Measurements from ENCODE around the gene CLEC16A.
"Not testable (repeated sequence)": the region's sequence is repeated elsewhere in the genome, so short reads cannot be mapped to it uniquely, and the experiment has no call there.

The CLEC16A gene

DNA sequence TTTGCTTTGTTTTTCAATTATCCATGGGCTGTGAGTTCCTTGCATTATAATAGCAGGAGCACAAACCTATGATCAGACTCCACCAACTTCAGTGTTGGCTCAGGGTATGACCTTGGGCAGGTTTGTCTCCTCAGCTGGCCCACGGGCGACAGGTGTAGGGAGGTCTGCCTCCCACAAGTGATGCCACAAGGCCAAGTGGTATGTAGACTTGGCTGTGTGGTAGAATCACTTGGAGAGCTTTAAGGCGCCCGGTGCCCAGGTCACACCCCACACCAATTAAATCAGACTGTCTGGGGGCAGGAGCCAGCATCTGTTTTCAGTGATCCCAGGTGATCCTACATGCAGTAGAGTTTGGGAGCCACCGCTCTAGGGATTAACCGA, 153.4 kb downstream of the CLEC16A start:
- no peak for DNase-seq

DNA sequence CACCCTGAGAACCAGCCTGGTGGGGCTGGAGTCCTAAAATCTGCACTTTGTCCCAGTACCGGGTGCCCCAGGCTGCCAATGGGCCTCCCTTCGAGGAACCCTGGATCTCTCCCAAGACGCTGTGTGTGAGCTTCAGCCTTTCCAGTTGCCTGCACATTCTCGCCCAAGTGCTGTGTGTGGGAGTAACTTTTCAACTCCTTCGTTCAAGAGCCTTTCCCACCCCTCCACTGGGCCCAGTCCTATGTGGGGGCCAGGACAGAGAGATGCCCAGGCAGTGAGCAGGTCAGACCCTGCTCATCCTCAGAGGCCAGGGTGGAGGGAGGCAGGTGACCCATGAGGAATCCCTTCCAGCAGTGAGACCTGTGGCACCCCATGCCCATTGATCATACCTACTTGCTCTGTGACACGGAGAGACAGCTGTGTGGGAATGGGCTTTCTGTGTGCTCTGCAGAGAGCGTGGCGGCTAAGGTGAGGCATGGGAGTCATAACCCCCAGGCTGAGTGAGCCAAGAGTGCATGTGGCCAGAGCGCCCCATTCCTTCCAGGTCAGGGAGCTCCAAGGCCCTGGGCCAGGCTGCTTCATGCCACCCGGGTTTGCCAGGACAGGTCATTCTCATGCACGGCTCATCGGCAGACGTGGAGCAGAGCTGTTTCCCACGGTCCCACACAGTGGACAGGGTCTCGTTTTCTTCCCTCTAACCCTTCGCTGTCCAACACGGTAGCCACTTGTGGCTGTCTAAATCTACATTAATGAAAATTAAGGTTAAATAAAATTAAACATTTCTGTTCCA, 154.4 kb downstream of the CLEC16A start:
- peak in 28 of 51 donors; percentile 5 to 74 (median 23) for DNase-seq

DNA sequence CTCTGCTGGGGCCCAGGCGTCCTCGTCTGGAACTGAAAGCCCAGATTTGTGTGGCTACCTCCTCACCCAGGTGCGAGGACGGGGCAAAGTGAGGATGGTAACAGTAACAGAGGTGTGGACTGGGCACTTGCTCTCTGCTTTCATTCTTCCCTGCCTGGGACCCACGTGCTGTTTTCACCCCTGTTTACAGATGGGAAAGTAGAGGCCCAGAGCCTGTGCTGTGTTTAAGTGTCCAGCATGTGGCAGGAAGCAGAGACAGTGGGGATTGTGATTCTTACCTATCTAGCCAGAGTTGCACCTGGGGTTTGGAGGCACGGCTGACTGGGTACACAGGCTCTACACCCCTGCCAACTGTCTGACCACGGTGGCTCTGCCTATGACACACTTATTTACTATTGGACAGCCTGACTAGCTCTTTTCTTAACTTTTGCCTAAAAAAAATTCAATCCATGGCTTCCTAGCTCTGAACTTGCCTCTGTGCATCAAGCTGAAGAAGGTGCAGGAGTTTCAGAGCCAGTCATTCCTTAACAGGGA, 155.4 kb downstream of the CLEC16A start:
- DNase-seq, result peak in 1 of 51 donors; percentile 33

- peak in 17 of 51 donors; percentile 6 to 41 (median 14) for DNase-seq
Observed at GRCh38 chr16:11100239-11100750, 155.9 kb downstream of the CLEC16A start.

GRCh38 chr16:11101283-11101682, 156.9 kb downstream of the CLEC16A start:
- DNase-seq, result no peak

DNA sequence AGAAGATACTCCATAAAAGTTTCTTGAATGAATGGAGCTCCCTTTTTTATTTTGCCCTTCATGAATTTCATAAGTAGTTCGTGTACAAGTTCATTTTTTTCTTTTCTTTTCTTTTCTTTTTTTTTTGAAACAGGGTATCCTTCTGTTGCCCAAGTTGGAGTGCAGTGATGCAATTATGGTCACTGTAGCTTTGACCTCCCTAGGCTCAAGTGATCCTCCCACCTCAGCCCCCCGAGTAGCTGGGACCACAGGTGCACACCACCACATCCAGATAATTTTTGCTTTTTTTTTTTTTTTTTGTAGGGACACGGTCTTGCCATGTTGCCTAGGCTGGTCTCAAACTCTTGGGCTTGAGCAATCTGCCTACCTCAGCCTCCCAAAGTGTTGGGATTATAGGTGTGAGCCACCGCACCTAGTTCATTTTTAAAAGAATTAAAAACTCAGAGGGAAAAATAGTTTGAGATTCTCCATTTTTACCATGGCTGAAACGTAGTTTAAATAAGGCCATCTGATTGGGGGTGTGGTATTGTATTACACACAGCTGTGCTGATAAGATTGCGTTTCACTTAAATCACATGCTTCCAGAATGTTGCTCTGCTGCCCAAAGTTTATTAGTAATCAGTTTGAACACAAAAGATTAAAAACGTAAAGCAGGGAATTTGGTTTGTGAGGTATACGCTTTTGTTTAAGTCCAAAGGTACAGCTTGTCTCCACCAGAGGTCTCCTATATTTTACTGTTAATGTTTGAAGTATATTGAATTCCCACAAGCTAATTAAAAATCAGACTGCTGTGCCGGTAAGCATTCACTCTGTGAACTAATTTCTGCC, 157.5 kb downstream of the CLEC16A start:
- DNase-seq, result no peak

- DNase-seq, result no peak
Observed at GRCh38 chr16:11102523-11102898, 158.1 kb downstream of the CLEC16A start.

DNA sequence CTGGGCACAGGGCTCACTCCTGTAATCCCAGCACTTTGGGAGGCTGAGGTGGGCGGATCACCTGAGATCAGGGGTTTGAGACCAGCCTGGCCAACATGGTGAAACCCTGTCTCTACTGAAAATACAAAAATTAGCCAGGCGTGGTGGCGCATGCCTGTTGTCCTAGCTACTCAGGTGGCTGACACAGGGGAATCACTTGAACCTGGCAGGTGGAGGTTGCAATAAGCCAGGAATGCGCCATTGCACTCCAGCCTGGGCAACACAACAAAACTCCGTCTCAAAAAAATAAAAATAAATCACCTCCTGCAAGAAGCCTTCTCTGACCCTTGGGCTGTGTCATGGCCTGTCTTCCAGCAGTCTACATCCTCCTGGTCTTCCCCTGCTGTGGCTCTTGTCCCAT, 158.9 kb downstream of the CLEC16A start:
- DNase-seq, result not testable (repeated sequence)

DNA sequence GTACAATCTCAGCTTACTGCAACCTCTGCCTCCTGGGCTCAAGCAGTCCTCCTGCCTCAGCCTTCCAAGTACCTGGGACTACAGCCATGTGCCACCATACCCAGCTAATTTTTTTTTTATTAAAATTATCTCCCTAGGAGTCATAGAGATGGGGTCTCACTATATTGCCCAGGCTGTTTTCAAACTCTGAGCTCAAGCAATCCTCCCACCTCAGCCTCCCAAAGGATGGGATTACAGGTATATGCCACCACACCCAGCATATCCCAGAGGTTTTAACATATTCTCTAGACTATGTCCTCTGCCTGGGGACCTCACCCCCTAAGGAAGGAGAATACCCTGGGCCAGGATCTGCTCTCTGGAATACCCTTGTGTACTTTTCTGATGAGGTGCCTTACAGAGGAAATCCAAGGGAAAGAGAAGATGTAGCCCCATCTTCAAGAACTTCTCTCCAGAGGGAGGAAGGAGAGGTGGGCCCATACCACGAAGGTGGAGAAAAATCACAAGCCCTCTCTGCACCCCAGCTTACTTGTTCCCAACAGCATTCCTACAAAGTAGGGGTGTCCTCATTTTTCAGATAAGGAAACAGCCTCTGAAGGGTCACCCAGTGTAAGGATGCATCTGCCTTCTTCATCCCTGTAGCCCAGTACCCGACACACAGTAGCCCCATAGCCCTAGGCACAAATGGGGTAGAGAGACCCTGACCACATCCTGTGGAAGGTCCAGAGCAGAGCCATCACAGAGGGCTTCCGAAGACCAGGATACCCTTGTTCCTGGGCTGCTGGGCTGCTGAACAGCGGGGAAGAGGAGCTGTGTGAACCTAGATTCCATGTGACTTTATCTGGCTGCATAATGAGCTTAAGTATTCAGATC, 160.0 kb downstream of the CLEC16A start:
- DNase-seq, result no peak

GRCh38 chr16:11105038-11105903, 160.9 kb downstream of the CLEC16A start:
- peak in 3 of 51 donors; percentile 7 to 40 (median 13) for DNase-seq

- no peak for DNase-seq
Observed at GRCh38 chr16:11106726-11107125, 162.4 kb downstream of the CLEC16A start.

DNA sequence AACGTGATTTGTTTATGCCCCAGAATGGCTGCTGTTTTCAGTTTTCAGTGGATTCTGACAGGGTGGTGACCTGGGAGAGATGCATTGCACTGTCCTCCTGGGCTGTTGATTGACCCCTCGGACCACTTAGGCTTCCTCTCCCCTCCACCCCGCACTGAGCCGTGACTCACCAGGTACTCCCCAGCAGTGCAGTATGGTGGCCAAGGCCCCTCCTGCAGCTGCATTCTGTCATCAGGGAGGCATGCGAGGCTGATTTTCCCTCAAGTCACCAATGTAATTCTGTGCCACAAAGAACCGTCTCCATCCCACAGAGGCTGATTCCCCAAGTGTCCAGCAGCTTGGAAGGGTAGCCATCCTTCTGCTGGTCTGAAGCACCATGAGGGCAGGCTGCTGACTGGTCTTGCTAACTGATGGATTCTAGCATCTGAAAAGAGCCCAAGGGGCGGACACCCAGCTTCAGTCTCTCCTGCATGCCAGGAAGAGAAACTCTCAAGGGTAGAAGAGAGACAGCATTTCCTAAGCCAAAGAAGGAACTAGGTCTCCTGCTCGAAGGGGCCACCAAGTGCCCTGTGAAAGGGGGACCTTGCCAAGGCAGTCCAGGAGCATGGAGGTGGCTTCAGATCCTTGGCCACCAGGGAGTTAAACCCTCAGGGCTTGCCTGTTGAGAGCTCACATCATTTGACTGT, 163.6 kb downstream of the CLEC16A start:
- no peak for DNase-seq

- no peak for DNase-seq
Observed at GRCh38 chr16:11108466-11108805, 164.1 kb downstream of the CLEC16A start.

- DNase-seq, result no peak
Observed at GRCh38 chr16:11109566-11109965, 165.2 kb downstream of the CLEC16A start.

- no peak for DNase-seq
Observed at GRCh38 chr16:11111150-11111549, 166.8 kb downstream of the CLEC16A start.

DNA sequence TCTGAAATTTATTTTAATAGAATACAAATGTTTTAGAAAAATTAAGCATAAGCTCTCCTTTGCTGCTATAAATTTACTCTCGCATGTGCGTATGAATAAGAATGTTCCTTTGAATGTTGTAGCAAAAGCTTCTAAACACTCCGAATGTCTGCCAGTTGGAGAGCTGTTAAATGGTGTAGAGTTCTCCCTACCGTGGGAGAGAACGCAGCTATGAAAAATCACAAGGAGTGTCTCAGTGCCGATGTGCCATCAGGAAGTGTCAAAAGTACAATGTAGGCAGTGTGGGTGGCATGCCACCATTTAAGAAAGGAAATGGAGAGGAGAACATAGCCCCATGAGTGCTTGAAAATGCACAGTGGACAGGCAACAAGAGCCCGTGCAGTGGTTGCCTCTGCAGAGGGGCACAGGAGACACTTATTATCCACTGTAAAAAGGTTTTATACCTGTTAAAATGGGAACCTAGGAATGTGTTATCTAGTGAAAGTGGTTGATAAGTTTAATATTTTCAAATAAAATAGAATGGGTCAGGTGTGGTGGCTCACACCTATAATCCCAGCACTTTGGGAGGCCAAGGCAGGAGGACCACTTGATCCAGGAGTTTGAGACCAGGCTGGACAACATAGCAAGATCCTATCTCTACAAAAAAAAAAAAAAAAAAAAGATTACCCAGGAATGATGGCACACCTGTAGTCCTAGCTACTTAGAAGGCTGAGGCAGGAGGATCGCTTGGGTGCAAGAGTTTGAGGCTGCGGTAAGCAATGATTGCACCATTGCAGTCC, 167.7 kb downstream of the CLEC16A start:
- peak in 1 of 51 donors; percentile 6 for DNase-seq

GRCh38 chr16:11112723-11113348, 168.5 kb downstream of the CLEC16A start:
- no peak for DNase-seq

Data from hypothalamus (tissue), 51 donors.